ENCODE measurements around the gene CEP131.

Gene CEP131

GRCh38 chr17:81245024-81245664, 22.4 kb upstream of the CEP131 start:
- H3K9me3 Mint-ChIP-seq, result no peaks in the 10 kb centered on the region
- H3K27ac Mint-ChIP-seq, result no peak overlapping the region
- H3K4me1 Mint-ChIP-seq, result peaks cover 24% of the 10 kb centered on the region
- peaks cover 1% of the 10 kb centered on the region for H3K36me3 Mint-ChIP-seq
- H3K4me3 Mint-ChIP-seq, result no peak overlapping the region
- no peaks in the 10 kb centered on the region for H3K27me3 Mint-ChIP-seq

DNA sequence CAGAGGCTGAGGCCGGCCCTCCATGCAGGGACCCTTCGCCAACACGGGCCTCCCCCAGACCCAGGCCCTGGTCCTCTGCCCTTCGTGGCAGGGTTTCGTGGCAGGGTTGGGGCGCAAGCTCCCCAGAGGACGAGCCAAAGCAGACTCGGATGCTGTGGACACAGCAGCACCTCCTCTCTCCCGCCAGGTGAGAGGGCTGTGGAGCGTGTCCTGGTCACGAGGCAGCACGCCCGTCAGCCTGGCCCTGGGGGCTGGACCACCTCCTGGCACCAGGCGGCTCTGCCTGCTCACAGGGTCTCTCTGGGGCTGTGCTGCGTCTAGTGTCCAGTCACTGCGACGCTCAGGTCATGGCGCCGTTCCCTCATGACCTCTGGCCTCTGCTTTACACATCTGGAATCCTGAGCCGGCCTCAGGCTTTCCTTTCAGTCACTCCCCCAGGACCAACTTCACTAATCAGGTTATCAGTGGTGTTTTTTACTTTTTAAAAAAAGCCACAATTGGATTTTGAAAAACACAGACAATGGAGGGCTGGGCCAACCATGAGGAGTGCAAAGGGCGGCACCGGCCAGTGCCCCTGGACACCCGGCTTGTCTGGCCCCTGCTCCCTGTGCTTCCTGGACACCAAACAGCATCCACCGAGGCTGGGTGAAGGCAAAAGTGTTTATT, 21.7 kb upstream of the CEP131 start:
- no peaks in the 10 kb centered on the region for H3K27me3 Mint-ChIP-seq
- H3K4me3 Mint-ChIP-seq, result no peak overlapping the region
- H3K36me3 Mint-ChIP-seq, result no peaks in the 10 kb centered on the region
- H3K9me3 Mint-ChIP-seq, result no peaks in the 10 kb centered on the region
- H3K27ac Mint-ChIP-seq, result no peak overlapping the region
- H3K4me1 Mint-ChIP-seq, result peaks cover 27% of the 10 kb centered on the region

DNA sequence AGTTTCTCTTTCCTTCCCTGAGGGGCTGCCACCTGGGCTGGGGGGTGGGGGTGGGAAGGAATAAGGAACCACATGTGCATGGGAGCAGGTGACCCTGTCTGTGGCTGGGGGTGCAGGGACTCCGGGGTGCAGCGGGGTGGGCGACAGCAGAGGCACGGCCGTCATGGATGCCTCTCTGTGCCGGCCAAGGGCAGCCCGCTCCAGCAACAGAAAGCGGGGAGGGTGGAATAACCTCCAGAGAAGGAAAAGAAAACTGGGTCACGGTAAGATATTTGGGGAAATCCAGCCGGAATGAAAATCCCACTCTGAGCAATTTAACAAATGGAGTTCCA, 20.5 kb upstream of the CEP131 start:
- Mint-ChIP-seq H3K27ac (no peak overlapping the region), H3K27me3 (no peaks in the 10 kb centered on the region), H3K36me3 (no peaks in the 10 kb centered on the region), H3K4me3 (no peak overlapping the region), H3K4me1 (peaks cover 27% of the 10 kb centered on the region), H3K9me3 (no peaks in the 10 kb centered on the region)

- Mint-ChIP-seq H3K27ac (no peak overlapping the region), H3K4me3 (peak overlapping the region; percentile 33), H3K4me1 (peaks cover 31% of the 10 kb centered on the region)
Measured at GRCh38 chr17:81242421-81243332, 19.9 kb upstream of the CEP131 start.

GRCh38 chr17:81241648-81242420, 19.1 kb upstream of the CEP131 start:
- Mint-ChIP-seq H3K36me3 (no peaks in the 10 kb centered on the region), H3K4me1 (peaks cover 38% of the 10 kb centered on the region), H3K27me3 (no peaks in the 10 kb centered on the region), H3K27ac (no peak overlapping the region), H3K4me3 (peak overlapping the region; percentile 47), H3K9me3 (no peaks in the 10 kb centered on the region)

More at GRCh38 chr17:81242421-81243332, 19.9 kb upstream of the CEP131 start:
- H3K27me3 Mint-ChIP-seq, result no peaks in the 10 kb centered on the region
- H3K36me3 Mint-ChIP-seq, result no peaks in the 10 kb centered on the region
- H3K9me3 Mint-ChIP-seq, result no peaks in the 10 kb centered on the region

- Mint-ChIP-seq H3K4me3 (peak overlapping the region; percentile 95), H3K27me3 (no peaks in the 10 kb centered on the region), H3K4me1 (peaks cover 40% of the 10 kb centered on the region), H3K36me3 (no peaks in the 10 kb centered on the region), H3K27ac (no peak overlapping the region), H3K9me3 (no peaks in the 10 kb centered on the region)
Measured at GRCh38 chr17:81241203-81241602, 18.4 kb upstream of the CEP131 start.

GRCh38 chr17:81240761-81241160, 18.0 kb upstream of the CEP131 start:
- H3K27me3 Mint-ChIP-seq, result no peaks in the 10 kb centered on the region
- H3K4me3 Mint-ChIP-seq, result peak overlapping the region; percentile 95
- no peaks in the 10 kb centered on the region for H3K9me3 Mint-ChIP-seq
- H3K4me1 Mint-ChIP-seq, result peaks cover 44% of the 10 kb centered on the region
- no peaks in the 10 kb centered on the region for H3K36me3 Mint-ChIP-seq
- no peak overlapping the region for H3K27ac Mint-ChIP-seq

GRCh38 chr17:81239714-81240555, 17.2 kb upstream of the CEP131 start:
- Mint-ChIP-seq H3K36me3 (no peaks in the 10 kb centered on the region), H3K4me1 (peaks cover 49% of the 10 kb centered on the region), H3K27me3 (no peaks in the 10 kb centered on the region), H3K4me3 (peak overlapping the region; percentile 95), H3K27ac (peak overlapping the region; percentile 89), H3K9me3 (no peaks in the 10 kb centered on the region)

GRCh38 chr17:81238815-81239713, 16.3 kb upstream of the CEP131 start, which contains the start of the genes NDUFAF8 and TEPSIN:
Gene NDUFAF8, plus strand, starts transcription at chr17:81239318. Its CDS starts 46 bp downstream, at chr17:81239364.
Gene TEPSIN, minus strand, starts transcription at chr17:81239055. Its CDS starts 22 bp downstream, at chr17:81239033.
- Mint-ChIP-seq H3K27ac (peak within 1 kb of the TSS; percentile 89), H3K36me3 (no peaks in the 10 kb centered on the region)

DNA sequence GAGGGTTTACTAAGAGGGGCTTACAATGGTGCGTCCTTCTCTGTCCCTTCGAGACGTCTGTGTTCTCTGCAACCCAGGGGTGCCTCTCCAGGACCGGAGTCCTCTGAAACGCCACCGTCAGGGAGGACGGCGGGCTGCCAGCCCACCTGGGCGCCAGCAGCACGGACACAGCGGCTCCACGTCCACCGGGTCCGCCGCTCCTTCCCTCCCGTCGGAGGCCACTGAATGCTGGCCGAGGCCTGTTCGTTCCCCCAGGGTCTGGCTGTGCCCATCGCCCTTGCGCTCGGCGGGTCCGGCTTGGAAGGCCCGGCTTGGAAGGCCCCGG, 15.7 kb upstream of the CEP131 start:
- no peak overlapping the region for H3K27ac Mint-ChIP-seq
- H3K36me3 Mint-ChIP-seq, result no peaks in the 10 kb centered on the region
- no peaks in the 10 kb centered on the region for H3K27me3 Mint-ChIP-seq
- peak overlapping the region; percentile 83 for H3K4me3 Mint-ChIP-seq
- peaks cover 50% of the 10 kb centered on the region for H3K4me1 Mint-ChIP-seq
- no peaks in the 10 kb centered on the region for H3K9me3 Mint-ChIP-seq

More at GRCh38 chr17:81238815-81239713, 16.3 kb upstream of the CEP131 start, which contains the start of the genes NDUFAF8 and TEPSIN:
- Mint-ChIP-seq H3K4me3 (peak within 1 kb of the TSS; percentile 95), H3K4me1 (peaks cover 50% of the 10 kb centered on the region), H3K27me3 (no peaks in the 10 kb centered on the region), H3K9me3 (no peaks in the 10 kb centered on the region)

DNA sequence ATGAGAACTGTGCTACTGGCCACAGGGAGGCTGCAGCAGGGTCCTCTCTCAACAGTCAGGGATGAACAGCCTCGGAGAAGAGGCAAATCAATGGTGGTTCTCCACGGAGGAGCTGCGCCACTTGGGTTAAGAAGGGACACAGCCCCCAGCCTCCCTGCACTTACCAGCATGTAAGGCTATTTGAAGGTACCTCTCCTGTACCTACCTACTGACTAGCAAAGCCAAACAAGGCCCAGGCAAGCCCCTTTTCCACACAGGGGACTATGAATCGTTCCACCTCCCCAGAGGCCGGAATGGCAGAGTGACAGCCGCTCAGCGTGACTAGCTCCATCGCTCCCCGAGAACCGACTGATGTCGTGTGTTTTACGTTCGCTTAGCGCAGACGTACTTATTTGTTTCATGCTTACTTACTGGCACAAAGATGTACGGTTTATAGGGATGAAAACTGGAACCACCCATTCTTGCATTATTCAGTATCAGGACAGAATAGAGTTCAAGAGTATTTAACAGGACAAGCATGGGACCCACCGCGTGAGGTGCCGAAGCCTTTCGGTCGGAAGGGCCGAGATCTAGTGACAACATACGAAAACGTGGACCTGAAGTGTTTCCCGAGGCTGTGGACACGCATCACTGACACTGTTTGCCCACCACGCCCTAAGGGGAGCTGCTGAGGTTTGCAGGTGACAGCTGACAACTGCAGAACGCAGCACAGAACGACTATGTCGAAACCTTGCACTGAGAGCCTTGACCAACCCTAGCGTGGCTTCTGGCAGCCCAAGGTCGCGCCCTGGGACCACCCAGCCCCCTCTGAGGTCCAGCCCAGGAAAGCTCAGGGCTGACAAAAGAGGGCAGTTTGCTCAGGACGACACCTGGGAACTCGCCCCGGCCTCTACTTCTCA, 15.1 kb upstream of the CEP131 start:
- no peak overlapping the region for H3K27ac Mint-ChIP-seq
- no peaks in the 10 kb centered on the region for H3K27me3 Mint-ChIP-seq
- peaks cover 50% of the 10 kb centered on the region for H3K4me1 Mint-ChIP-seq

GRCh38 chr17:81236784-81237183, 14.0 kb upstream of the CEP131 start:
- Mint-ChIP-seq H3K9me3 (no peaks in the 10 kb centered on the region), H3K4me1 (peaks cover 43% of the 10 kb centered on the region), H3K27ac (no peak overlapping the region), H3K36me3 (no peaks in the 10 kb centered on the region), H3K27me3 (no peaks in the 10 kb centered on the region), H3K4me3 (no peak overlapping the region)

More for the DNA sequence above, 15.1 kb upstream of the CEP131 start:
- Mint-ChIP-seq H3K9me3 (no peaks in the 10 kb centered on the region), H3K4me3 (peak overlapping the region; percentile 83), H3K36me3 (no peaks in the 10 kb centered on the region)
